NCI-H2196 (cell line): ENCODE measurements around the gene CUL3.
"Not testable (repeated sequence)": the region's sequence is repeated elsewhere in the genome, so short reads cannot be mapped to it uniquely, and the experiment has no call there.

ENCODE experiments used
- DNase-seq: peaks from one replicate; lab custom pipeline; 2025; ENCODE audit not compliant: unreplicated experiment; lab: John Stamatoyannopoulos, UW

The CUL3 gene

GRCh38 chr2:224585211-224586088, at the start of gene CUL3:
Gene CUL3, minus strand, starts transcription at chr2:224585363. Its CDS starts 354 bp downstream, at chr2:224585009.
- peak; percentile 99 for DNase-seq

GRCh38 chr2:224630659-224631550, 45.7 kb upstream of the CUL3 start:
- no peak for DNase-seq

- DNase-seq: no peak
Observed at GRCh38 chr2:224628416-224628815, 43.3 kb upstream of the CUL3 start.

GRCh38 chr2:224626735-224627134, 41.6 kb upstream of the CUL3 start:
- no peak for DNase-seq

GRCh38 chr2:224613543-224614286, 28.6 kb upstream of the CUL3 start:
- DNase-seq: no peak

- no peak for DNase-seq
Observed at GRCh38 chr2:224612578-224612977, 27.4 kb upstream of the CUL3 start.

GRCh38 chr2:224611938-224612337, 26.8 kb upstream of the CUL3 start:
- no peak for DNase-seq

GRCh38 chr2:224608104-224608503, 22.9 kb upstream of the CUL3 start:
- DNase-seq: peak; percentile 19

GRCh38 chr2:224603746-224604500, 18.8 kb upstream of the CUL3 start:
- not testable (repeated sequence) for DNase-seq

GRCh38 chr2:224602778-224603375, 17.7 kb upstream of the CUL3 start:
- DNase-seq: not testable (repeated sequence)

GRCh38 chr2:224601923-224602322, 16.8 kb upstream of the CUL3 start:
- DNase-seq: no peak

- DNase-seq: no peak
Observed at GRCh38 chr2:224598678-224599077, 13.5 kb upstream of the CUL3 start.

- DNase-seq: no peak
Observed at GRCh38 chr2:224596289-224596688, 11.1 kb upstream of the CUL3 start.

- DNase-seq: no peak
Observed at GRCh38 chr2:224595518-224595917, 10.4 kb upstream of the CUL3 start.

- no peak for DNase-seq
Observed at GRCh38 chr2:224594840-224595239, 9.7 kb upstream of the CUL3 start.

- no peak for DNase-seq
Observed at GRCh38 chr2:224591220-224591619, 6.1 kb upstream of the CUL3 start.

GRCh38 chr2:224586127-224586695, 1.0 kb upstream of the CUL3 start:
- no peak for DNase-seq

GRCh38 chr2:224584785-224585210, 365 bp downstream of the CUL3 start:
- DNase-seq: peak; percentile 10

GRCh38 chr2:224584111-224584784, 915 bp downstream of the CUL3 start:
- DNase-seq: no peak
